Measurements from ENCODE around the gene MRPS7.

MRPS7 gene

DNA sequence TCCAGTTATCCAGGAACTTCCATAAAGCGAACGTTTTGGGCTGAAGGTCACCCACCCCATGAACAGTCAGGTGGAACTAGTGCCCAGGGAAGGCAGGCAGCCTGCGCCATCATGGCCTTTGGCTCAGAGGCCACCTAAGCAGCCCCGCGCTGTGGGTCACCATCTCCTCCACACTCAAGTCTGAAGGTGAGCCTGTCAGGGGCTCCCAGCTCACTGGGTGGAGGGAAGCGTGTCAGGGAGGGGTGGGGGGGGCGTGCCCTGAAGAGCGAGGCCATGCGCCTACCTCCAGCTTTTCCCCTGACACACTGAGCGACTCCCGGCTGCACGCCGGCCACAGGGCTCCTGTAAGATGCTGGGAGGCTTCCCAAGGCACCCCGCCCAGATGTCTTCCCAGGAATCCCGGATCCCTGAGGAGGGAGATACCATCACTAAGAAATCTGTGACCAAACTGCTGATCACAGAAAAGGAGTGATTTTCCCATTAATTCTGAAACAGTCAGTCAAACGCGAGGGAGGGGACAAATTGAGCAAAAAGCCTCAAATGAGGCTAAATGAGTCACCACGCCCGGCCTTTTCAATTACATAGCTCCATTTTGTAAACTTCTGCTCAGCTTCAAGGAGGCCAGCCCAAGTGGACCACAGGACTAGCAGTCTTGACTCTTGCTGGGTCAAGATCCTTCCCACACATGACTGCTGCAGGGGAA, 54.0 kb downstream of the MRPS7 start:
- DNase-seq = no peak
